ENCODE results near the gene ZNF516.

- no peak for TF ChIP-seq POLR2AphosphoS5 (IDR thresholded peaks at IDR 0.05; ENCODE audit: low read depth)
- no peak for TF ChIP-seq CTCF (IDR thresholded peaks at IDR 0.05; ENCODE audit: insufficient read depth, low read length)
- TF ChIP-seq SPI1 (IDR thresholded peaks at IDR 0.05; ENCODE audit: borderline replicate concordance, low read depth) = no peak
Observed at GRCh38 chr18:76447258-76447890, 47.7 kb downstream of the ZNF516 start.
